GM19452 (cell line): Measurements from ENCODE around the gene PNMA8B.

Experiments
- ATAC-seq: cut with Tn5 transposase; IDR thresholded peaks from one replicate; pipeline ENCODE4 v1.9.1; 2021; ENCODE audit not compliant: unreplicated experiment

Gene PNMA8B

DNA sequence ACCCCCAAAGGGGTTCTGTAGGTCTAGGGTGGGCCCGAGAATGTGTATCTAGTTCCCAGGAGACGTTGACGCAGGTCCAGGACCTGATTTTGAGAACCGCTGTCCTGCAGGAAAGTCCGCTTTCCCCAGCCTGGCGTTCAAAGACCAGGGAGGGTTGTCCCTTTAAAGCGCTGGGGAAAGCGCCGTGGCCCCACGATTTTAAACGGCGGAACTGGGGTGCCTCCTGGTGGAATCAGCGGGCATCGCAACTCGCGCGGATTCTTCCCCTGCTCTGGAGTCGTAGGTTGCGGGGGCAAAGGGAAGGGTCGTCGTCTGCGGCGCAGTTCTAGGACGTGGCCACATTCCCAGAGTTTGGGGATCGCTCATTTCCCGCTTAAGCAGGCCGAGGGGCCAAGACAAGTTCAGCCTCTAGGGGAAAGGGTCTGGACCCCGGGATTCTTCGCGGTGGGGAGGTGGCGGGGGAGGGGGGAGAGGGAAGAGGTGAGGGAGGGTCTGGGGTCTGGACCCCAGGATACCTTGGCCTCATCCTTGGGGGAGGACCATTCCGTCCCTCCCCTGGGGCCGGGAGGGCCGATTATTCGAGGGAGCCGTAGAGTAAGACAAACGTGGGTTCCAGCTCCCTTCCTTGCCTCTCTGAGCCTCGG, 7.7 kb downstream of the PNMA8B start:
- no peak for ATAC-seq

DNA sequence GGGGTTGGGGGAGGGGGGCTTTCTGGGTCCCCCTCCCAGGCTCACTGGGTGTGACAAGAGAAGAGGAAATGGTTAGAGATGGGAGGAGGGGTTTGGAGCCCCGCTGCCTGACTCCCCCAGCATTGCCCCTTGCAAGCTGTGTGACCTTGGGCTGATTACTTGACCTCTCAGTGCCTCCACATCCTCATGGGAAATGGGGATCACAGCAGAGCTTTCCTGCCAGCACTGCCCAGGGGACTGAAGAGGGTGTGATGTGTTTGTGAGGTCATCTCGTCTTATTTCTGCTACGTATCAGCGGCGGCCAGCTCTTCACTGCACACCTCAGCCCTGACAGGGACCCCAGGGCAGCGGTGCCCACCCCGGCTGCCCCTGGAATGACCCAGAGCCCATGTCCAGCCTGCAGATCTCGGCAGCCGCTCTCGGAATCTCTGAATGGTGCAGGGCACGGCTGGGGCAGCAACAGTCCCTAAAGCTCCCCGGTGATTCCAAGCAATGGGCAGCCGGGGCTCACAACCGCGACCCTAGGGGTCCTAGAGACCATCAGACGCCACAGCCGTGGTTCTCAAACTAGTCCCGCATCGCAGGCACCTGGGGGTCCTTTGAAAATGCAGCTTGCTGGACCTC, 8.4 kb downstream of the PNMA8B start:
- no peak for ATAC-seq

DNA sequence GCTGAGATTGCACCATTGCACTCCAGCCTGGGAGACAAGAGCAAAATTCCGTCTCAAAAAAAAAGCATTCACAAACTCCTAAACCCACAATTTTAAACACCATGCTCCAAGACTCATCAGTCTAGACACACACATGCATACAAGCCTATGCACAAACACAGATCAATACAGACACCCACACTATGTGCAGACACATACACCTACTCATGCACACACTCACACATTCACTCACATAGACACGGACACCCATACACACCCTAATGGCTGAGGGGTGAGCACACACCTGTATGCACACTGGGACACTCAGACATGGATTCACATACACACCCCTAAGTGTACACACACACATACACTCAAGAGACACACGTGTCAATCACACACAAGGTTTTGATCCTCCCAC, 9.3 kb downstream of the PNMA8B start:
- no peak for ATAC-seq

DNA sequence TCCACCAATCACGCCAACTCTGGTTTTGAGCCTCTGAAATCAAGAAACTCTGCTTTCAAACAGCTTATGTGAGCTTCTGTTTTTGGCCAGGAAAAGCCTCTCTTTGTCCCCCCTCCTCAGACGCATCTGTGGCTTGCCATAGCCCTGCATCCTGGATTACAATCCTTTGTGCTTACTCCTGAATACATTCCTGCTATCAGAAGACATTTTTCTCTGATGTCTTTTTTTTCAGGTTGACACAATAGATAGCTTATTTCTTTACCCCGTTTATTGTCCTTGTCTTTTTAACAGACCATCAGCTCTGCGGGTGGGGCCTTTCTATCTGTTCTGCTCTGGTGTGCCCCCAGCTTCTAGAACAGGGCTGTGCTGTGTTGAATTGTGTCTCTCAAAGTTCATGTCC, 11.0 kb downstream of the PNMA8B start:
- no peak for ATAC-seq

DNA sequence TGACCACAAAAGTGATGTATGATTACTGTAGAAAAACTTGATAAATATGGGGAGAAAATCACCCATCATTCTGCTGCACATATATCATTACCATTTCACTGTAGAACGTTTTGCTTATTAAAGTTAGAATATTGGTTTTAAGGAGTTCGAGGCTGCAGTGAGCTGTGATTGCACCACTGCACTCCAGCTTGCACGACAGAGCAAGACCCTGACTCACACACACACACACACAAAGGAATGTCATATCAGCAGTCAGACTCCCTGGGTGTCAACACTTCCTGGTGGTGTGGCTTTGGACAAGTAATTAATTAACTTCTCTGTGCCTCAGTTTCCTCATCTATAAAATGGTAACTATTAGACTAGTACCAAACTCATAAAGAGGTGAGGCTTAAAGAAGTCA, 13.0 kb downstream of the PNMA8B start:
- no peak for ATAC-seq

GRCh38 chr19:46481947-46482346, 13.7 kb downstream of the PNMA8B start:
- no peak for ATAC-seq

DNA sequence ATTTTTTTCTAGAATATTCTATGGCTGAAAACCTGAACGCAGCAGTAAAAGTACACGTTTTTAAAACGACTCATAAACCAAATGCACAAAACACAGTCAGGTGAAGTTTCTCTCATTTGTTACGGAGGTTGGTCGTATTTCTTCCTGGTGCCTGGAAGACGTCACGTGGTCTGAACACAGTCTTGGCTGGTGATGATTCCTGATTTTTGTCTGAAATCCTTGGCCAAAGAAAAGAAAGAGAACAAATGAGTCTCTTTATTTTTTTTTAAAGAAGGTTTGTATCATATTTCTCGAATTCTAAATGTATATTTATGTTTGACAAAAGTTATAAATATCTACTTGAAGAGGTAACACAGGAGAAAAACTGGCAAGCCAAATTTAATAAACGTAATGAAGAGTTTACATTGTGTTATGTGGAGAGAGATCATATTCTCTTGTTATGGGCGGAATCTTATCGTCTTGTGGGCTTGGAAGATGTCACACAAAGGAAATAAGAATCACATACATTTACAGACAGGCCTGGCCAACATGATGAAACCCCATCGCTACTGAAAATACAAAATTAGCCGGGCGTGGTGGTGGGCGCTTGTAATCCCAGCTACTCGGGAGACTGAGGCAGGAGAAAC, 14.3 kb downstream of the PNMA8B start:
- no peak for ATAC-seq

GRCh38 chr19:46480415-46480814, 15.3 kb downstream of the PNMA8B start:
- no peak for ATAC-seq

GRCh38 chr19:46478356-46478986, 17.2 kb downstream of the PNMA8B start:
- ATAC-seq = no peak

- no peak for ATAC-seq
These were observed 19.7 kb downstream of the PNMA8B start for GRCh38 chr19:46475986-46476385.

- no peak for ATAC-seq
These were observed 21.5 kb downstream of the PNMA8B start for GRCh38 chr19:46474211-46474610.

GRCh38 chr19:46472592-46472991, 23.1 kb downstream of the PNMA8B start:
- no peak for ATAC-seq

GRCh38 chr19:46471811-46472543, 23.7 kb downstream of the PNMA8B start:
- no peak for ATAC-seq

GRCh38 chr19:46471116-46471733, 24.4 kb downstream of the PNMA8B start, which contains the start of gene PNMA8A:
TSS of gene PNMA8A (minus strand) at chr19:46471563. CDS start at chr19:46471035, 528 bp downstream.
- ATAC-seq = no peak

DNA sequence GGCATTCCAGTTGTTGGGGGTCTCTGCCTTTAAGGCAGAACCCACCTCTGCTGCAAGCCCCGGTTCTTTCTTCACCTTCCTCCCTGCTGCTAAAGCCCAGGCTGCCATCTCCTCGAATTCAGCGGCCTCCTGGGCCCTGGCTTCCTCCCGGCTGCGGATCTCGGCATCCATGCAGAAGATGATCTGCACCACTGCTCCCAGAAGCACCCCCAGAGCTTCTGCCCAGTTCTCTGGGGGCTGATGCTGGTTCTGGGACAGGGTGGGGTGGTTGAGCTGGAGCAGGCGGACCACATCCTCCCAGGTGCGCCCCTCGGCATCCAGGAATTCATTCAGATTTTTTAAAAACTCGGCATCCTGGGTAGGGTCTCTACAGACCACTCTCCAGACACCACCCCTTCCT, 25.3 kb downstream of the PNMA8B start:
- no peak for ATAC-seq

GRCh38 chr19:46469541-46470185, 26.0 kb downstream of the PNMA8B start:
- no peak for ATAC-seq

DNA sequence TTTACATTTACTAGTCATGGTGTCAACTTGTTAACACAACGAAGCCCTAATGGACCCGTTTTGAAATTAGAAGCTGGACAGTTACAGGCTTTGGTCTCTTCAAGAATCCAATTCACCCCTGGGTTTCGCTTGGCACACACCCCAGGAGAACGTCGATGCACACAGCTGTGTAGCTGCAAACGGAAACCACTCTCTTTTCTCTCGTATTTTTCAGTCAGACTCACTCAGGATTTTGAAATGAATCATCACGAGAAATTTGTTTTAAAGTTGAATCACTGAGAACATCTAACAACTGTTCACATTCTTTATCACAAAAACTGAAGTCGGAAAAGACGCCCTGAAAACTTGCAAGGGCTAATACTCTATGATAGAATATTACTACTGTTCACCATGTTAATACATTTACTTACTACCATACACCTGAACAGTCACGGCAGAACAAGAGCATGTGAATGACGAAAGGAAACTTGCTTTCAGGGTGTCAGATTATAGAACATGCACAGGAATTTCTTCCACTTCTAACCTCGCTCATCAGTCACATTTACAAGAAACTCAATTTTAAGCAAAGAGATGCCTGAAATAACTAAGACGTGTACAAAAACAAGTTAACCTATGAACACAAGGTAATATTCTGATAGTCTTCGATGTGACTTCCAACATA, 29.0 kb downstream of the PNMA8B start:
- ATAC-seq = no peak

GRCh38 chr19:46463516-46463915, 32.2 kb downstream of the PNMA8B start:
- no peak for ATAC-seq

GRCh38 chr19:46461537-46461936, 34.1 kb downstream of the PNMA8B start:
- no peak for ATAC-seq

DNA sequence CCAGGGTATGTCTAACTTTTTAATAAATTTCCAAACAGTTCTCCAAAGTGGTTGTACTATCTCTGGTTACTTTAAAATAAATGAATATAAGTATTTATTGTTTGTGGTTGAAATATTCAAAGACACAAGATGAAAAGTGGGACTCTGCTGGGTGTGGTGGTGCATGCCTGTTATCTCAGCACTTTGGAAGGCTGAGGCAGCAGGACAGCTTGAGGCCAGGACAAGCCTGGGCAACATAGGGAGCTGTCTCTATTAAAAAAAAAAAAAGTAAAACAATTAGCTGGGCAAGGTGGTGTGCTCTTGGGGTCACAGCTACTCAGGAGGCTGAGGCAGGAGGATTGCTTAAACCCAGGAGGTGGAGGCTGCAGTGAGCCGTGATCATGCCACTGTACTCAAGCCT, 34.7 kb downstream of the PNMA8B start:
- ATAC-seq = no peak
